Measurements from ENCODE around the gene ARMC5. TPM values are rescaled to one million over a fixed set of nuclear protein-coding genes. Genes with fewer than 3 reads are reported as not detected.

ARMC5 gene
- total and polyA plus RNA-seq, 9 of the 15 experiments (the other 6 are each of a cell fraction or from before 2014, with no cell fraction given): 0.11 to 13.5 (median 2.1) TPM

- TF ChIP-seq CREB3L1 (IDR thresholded peaks at IDR 0.05; ENCODE audit: borderline replicate concordance, low read depth) (0 out of 2 replicates have a peak, but pooled peaks have one; percentile 23), ZNF24 (IDR thresholded peaks at IDR 0.05) (no peak), ZNF23 (CRISPR knock-in tag; IDR thresholded peaks at IDR 0.05) (no peak), MNT (conservative IDR thresholded peaks at IDR 0.05) (0 out of 4 replicates have a peak, but pooled peaks have one; percentile 21 to 44), TCFL5 (CRISPR knock-in tag; conservative IDR thresholded peaks at IDR 0.05) (no peak), BCOR (IDR thresholded peaks at IDR 0.05) (no peak), MAZ (CRISPR knock-in tag; conservative IDR thresholded peaks at IDR 0.05 in 1 of 2, IDR thresholded peaks at IDR 0.05 in 1 of 2) (peak in 1 of 2 experiments; percentile 43; a peak in 2 of 4 replicates), CXXC5 (CRISPR knock-in tag; IDR thresholded peaks at IDR 0.05) (peak; percentile 53; the same call in 1 of the 2 replicates), PRMT5 (CRISPR knock-in tag; IDR thresholded peaks at IDR 0.05) (no peak), PTTG1 (tag; IDR thresholded peaks at IDR 0.05; ENCODE audit: low read depth) (no peak), ZNF431 (CRISPR knock-in tag; IDR thresholded peaks at IDR 0.05) (no peak), IFI16 (CRISPR knock-in tag; IDR thresholded peaks at IDR 0.05) (no peak), ZBTB33 (CRISPR knock-in tag; IDR thresholded peaks at IDR 0.05) (peak; percentile 53; the same call in 1 of the 2 replicates), SRSF7 (optimal IDR thresholded peaks at IDR 0.05; ENCODE audit: low read depth, low read length) (no peak), E2F5 (CRISPR knock-in tag; IDR thresholded peaks at IDR 0.05) (no peak), ETV6 (IDR thresholded peaks at IDR 0.05; ENCODE audit: borderline replicate concordance in 1 of 2, low read depth in 2 of 2, low read length in 1 of 2) (no peak), ETV6 (CRISPR knock-in tag; IDR thresholded peaks at IDR 0.05; ENCODE audit: borderline replicate concordance) (no peak), SRSF1 (IDR thresholded peaks at IDR 0.05; ENCODE audit: low read depth, low read length) (no peak), TEAD2 (tag; IDR thresholded peaks at IDR 0.05) (no peak), ZNF512 (tag; IDR thresholded peaks at IDR 0.05) (no peak)
Measured at GRCh38 chr16:31427441-31428278, 31.6 kb upstream of the ARMC5 start (continued).
